Measurements from ENCODE around the gene TALDO1.
"Not testable (repeated sequence)": the region's sequence is repeated elsewhere in the genome, so short reads cannot be mapped to it uniquely, and the experiment has no call there.

Gene TALDO1

GRCh38 chr11:719214-720016 is 27.8 kb upstream of the TALDO1 start:
- no peak for DNase-seq (ENCODE audit: low read depth in 2 of 2)

DNA sequence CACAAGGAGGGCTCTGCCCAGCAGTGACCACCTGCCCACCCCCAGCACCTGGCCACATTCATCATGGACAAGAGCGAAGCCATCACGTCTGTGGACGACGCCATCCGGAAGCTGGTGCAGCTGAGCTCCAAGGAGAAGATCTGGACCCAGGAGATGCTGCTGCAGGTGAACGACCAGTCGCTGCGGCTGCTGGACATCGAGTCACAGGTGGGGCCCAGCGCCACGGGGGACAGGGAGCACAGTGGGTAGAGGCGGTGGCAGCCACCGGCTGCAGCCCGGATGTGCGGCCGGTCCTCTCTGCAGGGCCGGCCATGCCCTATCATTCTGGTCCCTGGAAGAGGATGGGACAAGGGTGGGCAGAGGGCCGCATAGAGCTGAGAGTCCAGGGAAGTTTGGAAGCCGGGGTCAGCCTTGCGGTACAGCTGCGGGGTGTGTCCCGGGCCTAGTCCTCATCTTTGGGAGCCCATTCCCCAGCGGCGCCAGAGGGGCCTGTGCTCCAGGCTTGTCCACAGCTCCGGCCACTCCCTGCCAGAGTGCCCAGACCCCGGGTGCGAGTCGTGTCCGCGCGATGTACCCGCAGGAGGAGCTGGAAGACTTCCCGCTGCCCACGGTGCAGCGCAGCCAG is 27.1 kb upstream of the TALDO1 start:
- no peak for DNase-seq (ENCODE audit: low read depth in 2 of 2)

DNA sequence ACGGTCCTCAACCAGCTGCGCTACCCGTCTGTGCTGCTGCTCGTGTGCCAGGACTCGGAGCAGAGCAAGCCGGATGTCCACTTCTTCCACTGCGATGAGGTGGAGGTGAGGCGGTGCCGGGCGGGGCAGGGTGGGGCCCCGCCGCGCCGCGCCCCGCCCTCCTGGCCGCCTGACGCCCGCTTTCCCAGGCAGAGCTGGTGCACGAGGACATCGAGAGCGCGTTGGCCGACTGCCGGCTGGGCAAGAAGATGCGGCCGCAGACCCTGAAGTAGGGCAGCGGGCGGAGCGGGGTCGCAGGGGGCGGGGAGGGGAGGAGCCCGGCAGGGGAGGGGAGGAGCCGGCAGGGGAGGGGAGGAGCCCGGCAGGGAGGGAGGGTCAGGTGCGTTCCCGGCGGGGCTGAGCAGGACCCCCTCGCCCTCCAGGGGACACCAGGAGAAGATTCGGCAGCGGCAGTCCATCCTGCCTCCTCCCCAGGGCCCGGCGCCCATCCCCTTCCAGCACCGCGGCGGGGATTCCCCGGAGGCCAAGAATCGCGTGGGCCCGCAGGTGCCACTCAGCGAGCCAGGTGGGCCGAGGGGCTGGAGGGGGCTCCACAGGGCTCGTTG is 26.5 kb upstream of the TALDO1 start:
- peak in 1 of 2 donors; percentile 44 for DNase-seq (ENCODE audit: low read depth in 2 of 2)

DNA sequence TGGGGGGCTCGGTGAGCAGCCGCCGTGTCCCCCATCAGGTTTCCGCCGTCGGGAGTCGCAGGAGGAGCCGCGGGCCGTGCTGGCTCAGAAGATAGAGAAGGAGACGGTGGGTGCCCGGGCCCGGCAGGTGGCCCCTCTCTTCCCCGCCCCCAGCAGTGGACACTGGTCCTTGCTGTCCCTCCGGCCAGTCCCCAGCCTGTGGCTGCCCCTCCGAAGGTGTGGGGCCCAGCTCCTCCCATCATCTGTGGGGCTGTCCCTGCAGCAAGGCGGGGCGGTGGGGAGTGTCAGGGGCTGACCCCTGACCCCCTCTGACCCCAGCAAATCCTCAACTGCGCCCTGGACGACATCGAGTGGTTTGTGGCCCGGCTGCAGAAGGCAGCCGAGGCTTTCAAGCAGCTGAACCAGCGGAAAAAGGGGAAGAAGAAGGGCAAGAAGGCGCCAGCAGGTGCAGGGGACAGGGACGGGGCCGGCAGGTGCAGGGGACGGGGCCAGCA is 26.0 kb upstream of the TALDO1 start:
- DNase-seq (ENCODE audit: low read depth in 2 of 2): no peak

DNA sequence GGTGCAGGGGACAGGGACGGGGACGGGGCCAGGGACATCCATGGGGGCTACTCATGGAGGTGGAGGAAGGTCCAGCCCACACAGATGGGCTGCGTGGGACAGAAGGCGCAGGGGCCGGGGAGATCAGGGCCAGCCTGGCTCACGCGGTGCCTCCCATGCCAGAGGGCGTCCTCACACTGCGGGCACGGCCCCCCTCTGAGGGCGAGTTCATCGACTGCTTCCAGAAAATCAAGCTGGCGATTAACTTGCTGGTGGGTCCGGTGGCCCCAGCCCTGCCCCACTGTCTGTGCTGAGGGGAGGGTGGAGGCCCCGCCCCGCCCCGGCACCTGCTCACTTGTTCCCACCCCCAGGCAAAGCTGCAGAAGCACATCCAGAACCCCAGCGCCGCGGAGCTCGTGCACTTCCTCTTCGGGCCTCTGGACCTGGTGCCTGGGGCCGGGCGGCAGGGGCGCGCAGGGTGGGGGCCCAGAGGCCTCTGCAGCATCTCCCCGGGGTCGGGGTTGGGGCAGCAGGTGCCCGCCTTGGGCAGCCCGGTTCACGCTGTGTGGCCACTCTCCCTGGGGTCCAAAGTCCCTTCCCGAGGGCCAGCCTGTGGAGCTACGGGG is 25.4 kb upstream of the TALDO1 start:
- DNase-seq (ENCODE audit: low read depth in 2 of 2): peak in 1 of 2 donors; percentile 39

DNA sequence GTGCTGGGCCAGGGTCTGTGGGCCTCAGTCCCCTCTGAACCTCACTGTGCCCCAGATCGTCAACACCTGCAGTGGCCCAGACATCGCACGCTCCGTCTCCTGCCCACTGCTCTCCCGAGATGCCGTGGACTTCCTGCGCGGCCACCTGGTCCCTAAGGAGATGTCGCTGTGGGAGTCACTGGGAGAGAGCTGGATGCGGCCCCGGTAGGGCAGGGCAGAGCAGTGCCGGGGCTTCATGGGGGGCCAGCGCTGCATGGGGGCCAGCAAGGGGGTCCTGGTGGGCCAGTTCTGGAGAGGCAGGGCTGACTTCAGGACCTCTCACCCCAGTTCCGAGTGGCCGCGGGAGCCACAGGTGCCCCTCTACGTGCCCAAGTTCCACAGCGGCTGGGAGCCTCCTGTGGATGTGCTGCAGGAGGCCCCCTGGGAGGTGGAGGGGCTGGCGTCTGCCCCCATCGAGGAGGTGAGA is 24.9 kb upstream of the TALDO1 start:
- no peak for DNase-seq (ENCODE audit: low read depth in 2 of 2)

GRCh38 chr11:723120-723883 is 24.0 kb upstream of the TALDO1 start:
- DNase-seq (ENCODE audit: low read depth in 2 of 2): peak in 1 of 2 donors; percentile 30

DNA sequence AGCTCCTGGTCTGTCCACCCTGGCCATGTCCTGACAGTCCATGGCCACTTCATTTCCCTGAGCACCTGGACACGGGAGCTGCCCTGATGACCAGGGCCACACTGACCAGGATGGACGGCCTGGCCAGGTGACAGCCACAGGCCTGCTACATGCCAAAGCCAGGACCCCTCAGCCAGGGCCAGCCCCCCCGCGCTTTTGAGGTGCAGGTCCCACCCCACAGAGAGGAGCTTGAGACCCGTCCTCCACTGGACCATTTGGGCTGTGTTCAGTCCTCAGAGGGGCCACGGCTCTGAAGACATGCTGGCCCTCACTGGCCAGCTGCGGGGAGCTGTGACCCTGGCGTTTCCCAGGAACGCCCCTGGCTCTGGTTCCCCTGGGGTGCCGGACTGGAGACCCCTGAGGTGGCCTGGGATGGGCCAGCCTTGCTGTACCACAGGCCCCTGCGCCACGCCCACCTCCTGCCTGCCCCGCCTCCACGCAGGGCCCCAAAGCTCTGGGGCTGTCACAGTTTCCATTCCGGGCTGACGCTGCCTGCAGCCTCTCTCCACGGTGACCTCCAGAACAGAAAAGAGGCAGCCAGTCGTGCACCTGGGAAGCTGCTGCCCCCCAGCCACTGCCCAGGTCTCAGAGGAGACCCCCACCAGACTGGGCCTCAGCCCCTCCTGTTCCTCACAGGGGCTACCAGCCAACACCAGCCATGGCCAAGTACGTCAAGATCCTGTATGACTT is 23.1 kb upstream of the TALDO1 start:
- no peak for DNase-seq (ENCODE audit: low read depth in 2 of 2)

- DNase-seq (ENCODE audit: low read depth in 2 of 2): no peak
Observed at GRCh38 chr11:724778-725386, 22.4 kb upstream of the TALDO1 start.

GRCh38 chr11:725624-726202 is 21.6 kb upstream of the TALDO1 start:
- DNase-seq (ENCODE audit: low read depth in 2 of 2): no peak

- peak in 1 of 2 donors; percentile 39 for DNase-seq (ENCODE audit: low read depth in 2 of 2)
Observed at GRCh38 chr11:726278-727220, 20.7 kb upstream of the TALDO1 start.

DNA sequence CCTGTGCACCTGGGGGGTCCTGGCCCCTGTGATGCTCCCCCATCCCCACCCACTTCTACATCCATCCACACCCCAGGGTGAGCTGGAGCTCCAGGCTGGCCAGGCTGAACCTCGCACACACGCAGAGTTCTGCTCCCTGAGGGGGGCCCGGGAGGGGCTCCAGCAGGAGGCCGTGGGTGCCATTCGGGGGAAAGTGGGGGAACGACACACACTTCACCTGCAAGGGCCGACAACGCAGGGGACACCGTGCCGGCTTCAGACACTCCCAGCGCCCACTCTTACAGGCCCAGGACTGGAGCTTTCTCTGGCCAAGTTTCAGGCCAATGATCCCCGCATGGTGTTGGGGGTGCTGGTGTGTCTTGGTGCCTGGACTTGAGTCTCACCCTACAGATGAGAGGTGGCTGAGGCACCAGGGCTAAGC is 20.0 kb upstream of the TALDO1 start:
- DNase-seq (ENCODE audit: low read depth in 2 of 2): no peak

DNA sequence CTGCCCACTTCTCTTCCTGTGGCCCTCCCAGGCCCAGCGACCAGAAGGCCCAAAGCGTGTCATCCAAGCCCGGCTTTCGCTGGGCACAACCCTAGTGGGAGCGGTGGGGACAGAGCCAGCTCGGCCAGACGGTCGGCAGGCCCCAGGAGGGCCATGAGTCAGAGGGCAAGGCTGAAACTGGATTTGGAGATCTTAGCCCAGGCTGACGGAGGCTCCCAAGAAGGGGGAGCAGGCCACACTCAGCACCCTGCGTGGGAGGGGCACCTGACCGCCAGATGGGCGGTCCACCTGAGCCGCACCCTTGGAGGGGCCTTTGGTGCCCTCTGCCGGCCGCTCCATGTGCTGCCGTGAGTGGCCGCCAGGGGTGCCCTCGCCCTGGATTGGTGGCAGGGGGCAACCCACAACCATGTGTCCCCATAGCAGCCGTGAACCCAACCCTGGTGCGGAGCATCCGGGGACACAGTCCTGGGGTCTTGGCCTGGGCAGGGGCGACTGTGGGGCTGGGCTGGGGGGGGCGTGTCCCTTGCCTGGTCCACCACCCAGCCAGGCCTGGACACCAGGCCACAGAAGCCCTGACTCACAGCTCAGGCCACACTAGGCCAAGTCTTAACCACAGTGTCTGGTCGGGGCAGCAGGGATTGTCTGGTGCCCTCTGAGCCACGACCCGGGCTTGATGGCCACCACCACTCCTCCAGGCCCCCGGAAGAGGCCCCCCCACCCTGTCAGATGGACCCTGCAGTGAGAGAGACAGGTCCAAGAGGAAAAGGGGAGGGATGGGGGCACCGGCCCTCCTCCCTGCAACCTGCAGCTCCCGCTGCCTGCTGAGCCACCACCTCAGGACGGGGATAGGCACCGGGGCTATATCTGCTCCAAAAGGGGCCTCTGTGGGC is 19.2 kb upstream of the TALDO1 start:
- DNase-seq (ENCODE audit: low read depth in 2 of 2): peak; percentile 63 to 76

GRCh38 chr11:728901-729491 is 18.3 kb upstream of the TALDO1 start:
- no peak for DNase-seq (ENCODE audit: low read depth in 2 of 2)

DNA sequence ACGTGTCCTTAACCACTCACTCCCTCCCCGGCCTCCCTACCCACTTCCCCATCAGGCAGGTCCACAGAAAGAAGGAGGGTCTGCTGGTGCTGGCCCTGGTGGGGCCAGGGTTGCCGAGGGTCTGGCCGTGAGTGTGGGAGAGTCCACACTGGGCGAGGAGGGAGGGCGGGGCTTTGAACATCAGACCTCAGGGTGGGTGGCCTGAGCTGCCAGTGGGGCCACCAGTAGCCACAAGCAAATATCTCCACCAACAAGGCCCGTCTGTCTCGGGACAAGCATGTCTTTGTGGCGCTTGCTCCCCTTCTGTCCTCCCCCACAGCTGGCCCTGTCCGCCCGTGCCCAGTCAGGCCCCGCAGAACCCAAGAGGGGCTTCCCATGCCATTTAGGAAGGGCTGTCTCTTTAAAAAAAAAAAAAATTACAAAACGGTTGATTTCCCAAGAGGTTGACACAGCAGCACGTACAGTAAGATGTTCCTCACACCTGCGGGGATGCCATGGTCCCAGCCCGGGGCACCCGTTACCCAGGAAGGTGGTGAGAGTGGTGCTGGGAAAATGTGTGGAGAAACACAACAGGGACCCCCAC is 17.7 kb upstream of the TALDO1 start:
- no peak for DNase-seq (ENCODE audit: low read depth in 2 of 2)

- no peak for DNase-seq (ENCODE audit: low read depth in 2 of 2)
Observed at GRCh38 chr11:733072-733471, 14.2 kb upstream of the TALDO1 start.

DNA sequence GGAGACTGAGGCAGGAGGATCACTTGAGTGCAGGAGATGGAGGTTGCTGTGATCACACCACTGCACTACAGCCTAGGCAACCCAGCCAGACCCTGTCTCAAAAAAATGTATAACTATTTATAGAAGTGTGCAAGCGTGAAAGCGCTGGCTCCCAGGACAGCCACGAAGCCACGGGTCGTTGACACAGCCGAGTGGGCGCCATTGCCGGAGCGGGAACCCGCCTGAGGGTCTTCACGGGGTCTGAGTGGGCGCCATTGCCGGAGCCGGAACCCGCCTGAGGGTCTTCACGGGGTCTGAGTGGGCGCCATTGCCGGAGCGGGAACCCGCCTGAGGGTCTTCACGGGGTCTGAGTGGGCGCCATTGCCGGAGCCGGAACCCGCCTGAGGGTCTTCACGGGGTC is 12.7 kb upstream of the TALDO1 start:
- not testable (repeated sequence) for DNase-seq (ENCODE audit: low read depth in 2 of 2)

All from stimulated activated CD4-positive, alpha-beta T cell treated with anti-CD3 and anti-CD28 coated beads, Interleukin-1b, Interleukin-23, amount 100 ng/mL, for 4 hours (primary cell).